H1 (cell line): Measurements from ENCODE around the gene RALGAPA2. TPM values are rescaled to one million over a fixed set of nuclear protein-coding genes. Genes with fewer than 3 reads are reported as not detected.

Source experiments
- CBX8 ChIP-seq: fragments of 300-800, 300-1000 bp; sonication (generic); IDR thresholded peaks from 2 replicates; pipeline ENCODE4 v1.7.1; 2016; ENCODE audit warnings: low read depth, low read length, borderline replicate concordance
- CTBP2 ChIP-seq: IDR thresholded peaks from 2 replicates; pipeline ENCODE4 v1.7.0; 2011; ENCODE audit warnings: borderline replicate concordance, mild to moderate bottlenecking, moderate library complexity, mixed read lengths, low read length; ENCODE audit not compliant: insufficient read depth, insufficient read length
- FOSL1 ChIP-seq: IDR thresholded peaks from 2 replicates; pipeline ENCODE4 v1.6.1; 2011; ENCODE audit warnings: mild to moderate bottlenecking, low read depth, low read length, moderate library complexity; ENCODE audit not compliant: insufficient read depth
- POLR2A ChIP-seq, 2 experiments: IDR thresholded peaks; 1 replicate in 1 of 2; 2 replicates in 1 of 2; pipeline ENCODE4 v1.6.1; 2011; ENCODE audit warnings: low read depth in 2 of 2, low read length in 2 of 2, mild to moderate bottlenecking in 2 of 2; ENCODE audit errors: control extremely low read depth in 1 of 2
- RAD21 ChIP-seq, 2 experiments: IDR thresholded peaks in 1 of 2; conservative IDR thresholded peaks in 1 of 2; 2 replicates each; pipeline ENCODE4 v1.6.1; 2011; ENCODE audit warnings: low read depth in 2 of 2, low read length in 2 of 2, improper control_type of control experiment in 1 of 2, inconsistent platforms in 1 of 2, mild to moderate bottlenecking in 1 of 2, moderate library complexity in 1 of 2
- SIRT6 ChIP-seq: IDR thresholded peaks from one replicate; pipeline ENCODE4 v1.7.1; 2012; ENCODE audit warnings: low read length, inconsistent platforms
- TBP ChIP-seq: IDR thresholded peaks from 2 replicates; pipeline ENCODE4 v1.6.1; 2011; ENCODE audit warnings: low read depth, low read length, improper control_type of control experiment
- YY1 ChIP-seq: IDR thresholded peaks from 2 replicates; pipeline ENCODE4 v1.6.1; 2011; ENCODE audit warnings: low read depth, mild to moderate bottlenecking, low read length
- polyA plus RNA-seq, 7 experiments: library from polyadenylated mRNA; depleted of rRNA in 3 of 7; stranded (reverse) in 5 of 7; unstranded in 2 of 7; fragments of >200 nt in 5 of 7; fragments of 200-250 nt in 2 of 7; gene quantifications; 1 replicate in 5 of 7; 2 replicates in 1 of 7; 4 replicates in 1 of 7; pipeline versions ENCODE4 v1.2.1 to v1.2.3, GENCODE V29; 2011 to 2013; ENCODE audit warnings: missing spikeins in 2 of 7, mixed read lengths in 2 of 7
- total RNA-seq: library from RNA; stranded (reverse); fragmentation: NEBNext Ultra II Directional; extraction: Animal tissue kit (Norgen Biotek cat#: 25700); gene quantifications from 2 replicates; pipeline ENCODE4 v1.2.1, GENCODE V29; 2021
- TF ChIP-seq, protein P1 (sequence below): fragments of 300-600 bp; sonication (generic); IDR thresholded peaks from 2 replicates; pipeline ENCODE4 v1.7.1; 2012; ENCODE audit warnings: low read length, moderate library complexity, mild to moderate bottlenecking, inconsistent platforms; ENCODE audit not compliant: insufficient replicate concordance
- TF ChIP-seq, protein P2 (sequence below): IDR thresholded peaks from 2 replicates; pipeline ENCODE4 v1.6.1; 2012; ENCODE audit warnings: low read length, inconsistent platforms

The RALGAPA2 gene
- total and polyA plus RNA-seq, 2 of the 8 experiments (the other 6 are each of a cell fraction or from before 2014, with no cell fraction given): 5.1 to 25.5 TPM

DNA sequence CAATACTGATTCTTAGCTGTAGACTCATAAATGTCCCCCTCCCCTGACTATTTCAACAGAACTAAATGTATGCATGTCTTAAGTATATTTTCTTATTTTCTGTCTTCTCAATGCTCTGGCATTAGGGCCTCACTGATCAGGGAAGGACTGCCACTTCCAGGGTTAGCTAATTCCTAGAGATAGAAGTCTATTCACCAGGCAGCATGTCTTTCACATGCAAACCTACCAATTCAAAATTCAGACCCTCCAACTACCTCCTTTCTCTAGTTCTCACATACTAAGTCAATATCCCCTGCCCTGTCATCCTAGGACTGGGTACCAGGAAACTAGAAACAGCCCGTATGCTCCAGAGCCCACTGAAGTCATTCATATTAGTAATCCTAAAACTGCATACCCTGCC, 132.3 kb downstream of the RALGAPA2 start (continued):
- TF ChIP-seq, protein P1, sequence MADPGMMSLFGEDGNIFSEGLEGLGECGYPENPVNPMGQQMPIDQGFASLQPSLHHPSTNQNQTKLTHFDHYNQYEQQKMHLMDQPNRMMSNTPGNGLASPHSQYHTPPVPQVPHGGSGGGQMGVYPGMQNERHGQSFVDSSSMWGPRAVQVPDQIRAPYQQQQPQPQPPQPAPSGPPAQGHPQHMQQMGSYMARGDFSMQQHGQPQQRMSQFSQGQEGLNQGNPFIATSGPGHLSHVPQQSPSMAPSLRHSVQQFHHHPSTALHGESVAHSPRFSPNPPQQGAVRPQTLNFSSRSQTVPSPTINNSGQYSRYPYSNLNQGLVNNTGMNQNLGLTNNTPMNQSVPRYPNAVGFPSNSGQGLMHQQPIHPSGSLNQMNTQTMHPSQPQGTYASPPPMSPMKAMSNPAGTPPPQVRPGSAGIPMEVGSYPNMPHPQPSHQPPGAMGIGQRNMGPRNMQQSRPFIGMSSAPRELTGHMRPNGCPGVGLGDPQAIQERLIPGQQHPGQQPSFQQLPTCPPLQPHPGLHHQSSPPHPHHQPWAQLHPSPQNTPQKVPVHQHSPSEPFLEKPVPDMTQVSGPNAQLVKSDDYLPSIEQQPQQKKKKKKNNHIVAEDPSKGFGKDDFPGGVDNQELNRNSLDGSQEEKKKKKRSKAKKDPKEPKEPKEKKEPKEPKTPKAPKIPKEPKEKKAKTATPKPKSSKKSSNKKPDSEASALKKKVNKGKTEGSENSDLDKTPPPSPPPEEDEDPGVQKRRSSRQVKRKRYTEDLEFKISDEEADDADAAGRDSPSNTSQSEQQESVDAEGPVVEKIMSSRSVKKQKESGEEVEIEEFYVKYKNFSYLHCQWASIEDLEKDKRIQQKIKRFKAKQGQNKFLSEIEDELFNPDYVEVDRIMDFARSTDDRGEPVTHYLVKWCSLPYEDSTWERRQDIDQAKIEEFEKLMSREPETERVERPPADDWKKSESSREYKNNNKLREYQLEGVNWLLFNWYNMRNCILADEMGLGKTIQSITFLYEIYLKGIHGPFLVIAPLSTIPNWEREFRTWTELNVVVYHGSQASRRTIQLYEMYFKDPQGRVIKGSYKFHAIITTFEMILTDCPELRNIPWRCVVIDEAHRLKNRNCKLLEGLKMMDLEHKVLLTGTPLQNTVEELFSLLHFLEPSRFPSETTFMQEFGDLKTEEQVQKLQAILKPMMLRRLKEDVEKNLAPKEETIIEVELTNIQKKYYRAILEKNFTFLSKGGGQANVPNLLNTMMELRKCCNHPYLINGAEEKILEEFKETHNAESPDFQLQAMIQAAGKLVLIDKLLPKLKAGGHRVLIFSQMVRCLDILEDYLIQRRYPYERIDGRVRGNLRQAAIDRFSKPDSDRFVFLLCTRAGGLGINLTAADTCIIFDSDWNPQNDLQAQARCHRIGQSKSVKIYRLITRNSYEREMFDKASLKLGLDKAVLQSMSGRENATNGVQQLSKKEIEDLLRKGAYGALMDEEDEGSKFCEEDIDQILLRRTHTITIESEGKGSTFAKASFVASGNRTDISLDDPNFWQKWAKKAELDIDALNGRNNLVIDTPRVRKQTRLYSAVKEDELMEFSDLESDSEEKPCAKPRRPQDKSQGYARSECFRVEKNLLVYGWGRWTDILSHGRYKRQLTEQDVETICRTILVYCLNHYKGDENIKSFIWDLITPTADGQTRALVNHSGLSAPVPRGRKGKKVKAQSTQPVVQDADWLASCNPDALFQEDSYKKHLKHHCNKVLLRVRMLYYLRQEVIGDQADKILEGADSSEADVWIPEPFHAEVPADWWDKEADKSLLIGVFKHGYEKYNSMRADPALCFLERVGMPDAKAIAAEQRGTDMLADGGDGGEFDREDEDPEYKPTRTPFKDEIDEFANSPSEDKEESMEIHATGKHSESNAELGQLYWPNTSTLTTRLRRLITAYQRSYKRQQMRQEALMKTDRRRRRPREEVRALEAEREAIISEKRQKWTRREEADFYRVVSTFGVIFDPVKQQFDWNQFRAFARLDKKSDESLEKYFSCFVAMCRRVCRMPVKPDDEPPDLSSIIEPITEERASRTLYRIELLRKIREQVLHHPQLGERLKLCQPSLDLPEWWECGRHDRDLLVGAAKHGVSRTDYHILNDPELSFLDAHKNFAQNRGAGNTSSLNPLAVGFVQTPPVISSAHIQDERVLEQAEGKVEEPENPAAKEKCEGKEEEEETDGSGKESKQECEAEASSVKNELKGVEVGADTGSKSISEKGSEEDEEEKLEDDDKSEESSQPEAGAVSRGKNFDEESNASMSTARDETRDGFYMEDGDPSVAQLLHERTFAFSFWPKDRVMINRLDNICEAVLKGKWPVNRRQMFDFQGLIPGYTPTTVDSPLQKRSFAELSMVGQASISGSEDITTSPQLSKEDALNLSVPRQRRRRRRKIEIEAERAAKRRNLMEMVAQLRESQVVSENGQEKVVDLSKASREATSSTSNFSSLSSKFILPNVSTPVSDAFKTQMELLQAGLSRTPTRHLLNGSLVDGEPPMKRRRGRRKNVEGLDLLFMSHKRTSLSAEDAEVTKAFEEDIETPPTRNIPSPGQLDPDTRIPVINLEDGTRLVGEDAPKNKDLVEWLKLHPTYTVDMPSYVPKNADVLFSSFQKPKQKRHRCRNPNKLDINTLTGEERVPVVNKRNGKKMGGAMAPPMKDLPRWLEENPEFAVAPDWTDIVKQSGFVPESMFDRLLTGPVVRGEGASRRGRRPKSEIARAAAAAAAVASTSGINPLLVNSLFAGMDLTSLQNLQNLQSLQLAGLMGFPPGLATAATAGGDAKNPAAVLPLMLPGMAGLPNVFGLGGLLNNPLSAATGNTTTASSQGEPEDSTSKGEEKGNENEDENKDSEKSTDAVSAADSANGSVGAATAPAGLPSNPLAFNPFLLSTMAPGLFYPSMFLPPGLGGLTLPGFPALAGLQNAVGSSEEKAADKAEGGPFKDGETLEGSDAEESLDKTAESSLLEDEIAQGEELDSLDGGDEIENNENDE: no peak
- TF ChIP-seq, protein P2, sequence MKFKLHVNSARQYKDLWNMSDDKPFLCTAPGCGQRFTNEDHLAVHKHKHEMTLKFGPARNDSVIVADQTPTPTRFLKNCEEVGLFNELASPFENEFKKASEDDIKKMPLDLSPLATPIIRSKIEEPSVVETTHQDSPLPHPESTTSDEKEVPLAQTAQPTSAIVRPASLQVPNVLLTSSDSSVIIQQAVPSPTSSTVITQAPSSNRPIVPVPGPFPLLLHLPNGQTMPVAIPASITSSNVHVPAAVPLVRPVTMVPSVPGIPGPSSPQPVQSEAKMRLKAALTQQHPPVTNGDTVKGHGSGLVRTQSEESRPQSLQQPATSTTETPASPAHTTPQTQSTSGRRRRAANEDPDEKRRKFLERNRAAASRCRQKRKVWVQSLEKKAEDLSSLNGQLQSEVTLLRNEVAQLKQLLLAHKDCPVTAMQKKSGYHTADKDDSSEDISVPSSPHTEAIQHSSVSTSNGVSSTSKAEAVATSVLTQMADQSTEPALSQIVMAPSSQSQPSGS: no peak
- no peak for TF ChIP-seq YY1
- TF ChIP-seq CBX8: no peak
- no peak for TF ChIP-seq CTBP2
- no peak for TF ChIP-seq FOSL1
- no peak for TF ChIP-seq TBP
- TF ChIP-seq RAD21 (IDR thresholded peaks at IDR 0.05 in 1 of 2, conservative IDR thresholded peaks at IDR 0.05 in 1 of 2; ENCODE audit: low read depth in 2 of 2, low read length in 2 of 2): no peak
- no peak for TF ChIP-seq POLR2A (IDR thresholded peaks at IDR 0.05; ENCODE audit: control extremely low read depth in 1 of 2, low read depth in 2 of 2, low read length in 2 of 2)
- no peak for TF ChIP-seq SIRT6
